HG03565 (cell line): ENCODE data around the gene TMEM198.
A peak's percentile ranks its signal among the peaks of the same experiment; 100 is the strongest.

Experiments used
- ATAC-seq: cut with Tn5 transposase; IDR thresholded peaks from one replicate; pipeline ENCODE4 v1.9.1; 2021; ENCODE audit warnings: mild to moderate bottlenecking, moderate library complexity; ENCODE audit not compliant: unreplicated experiment

Gene TMEM198, protein sequence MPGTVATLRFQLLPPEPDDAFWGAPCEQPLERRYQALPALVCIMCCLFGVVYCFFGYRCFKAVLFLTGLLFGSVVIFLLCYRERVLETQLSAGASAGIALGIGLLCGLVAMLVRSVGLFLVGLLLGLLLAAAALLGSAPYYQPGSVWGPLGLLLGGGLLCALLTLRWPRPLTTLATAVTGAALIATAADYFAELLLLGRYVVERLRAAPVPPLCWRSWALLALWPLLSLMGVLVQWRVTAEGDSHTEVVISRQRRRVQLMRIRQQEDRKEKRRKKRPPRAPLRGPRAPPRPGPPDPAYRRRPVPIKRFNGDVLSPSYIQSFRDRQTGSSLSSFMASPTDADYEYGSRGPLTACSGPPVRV

DNA sequence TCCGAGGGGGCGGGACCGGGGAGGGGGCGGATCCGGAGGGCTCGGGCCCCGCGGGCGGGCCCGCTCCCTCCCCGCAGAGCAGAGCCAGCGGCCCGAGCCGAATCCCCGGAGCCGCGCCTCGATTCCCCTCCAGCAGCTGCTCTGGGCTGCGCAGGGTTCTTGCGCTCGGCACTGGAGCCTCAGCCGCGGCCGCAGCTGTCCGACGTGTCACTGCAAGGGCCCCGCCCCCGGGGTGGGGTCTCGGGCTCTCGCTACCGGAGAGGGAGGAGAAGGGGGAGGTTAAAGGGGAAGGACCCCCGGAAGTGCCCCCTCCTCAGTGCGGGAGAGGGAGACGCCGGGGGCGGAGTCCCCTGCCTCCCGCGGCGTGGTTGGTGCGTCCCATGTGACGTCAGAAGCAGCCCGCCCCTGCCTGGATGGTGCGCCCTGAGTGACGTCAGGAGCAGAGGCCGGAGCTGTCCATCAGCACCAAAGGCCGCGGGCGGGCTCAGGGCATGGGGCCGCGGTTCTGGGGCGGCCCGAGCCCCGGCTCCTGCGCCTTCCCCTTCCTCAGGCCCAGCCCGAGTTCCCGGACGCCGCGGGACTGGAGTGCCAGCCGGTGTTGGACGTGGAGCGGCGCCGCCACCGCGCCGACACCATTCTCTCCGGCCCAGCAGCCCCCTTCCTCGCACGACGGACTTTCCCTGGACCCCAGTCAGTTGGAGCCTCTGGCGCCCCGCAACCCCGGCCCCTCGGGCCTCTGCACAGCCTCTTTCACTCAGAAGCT lies at the start of gene TMEM198, which contains the start of gene CHPF:
TSS of gene TMEM198 (plus strand) at position 433 of the 763 bp plus-strand sequence. CDS start 700 bp downstream, outside the sequence.
TSS of gene CHPF (minus strand) at position 214 of the 763 bp plus-strand sequence. CDS start 271 bp downstream, outside the sequence.
- ATAC-seq, result peak; percentile 63

DNA sequence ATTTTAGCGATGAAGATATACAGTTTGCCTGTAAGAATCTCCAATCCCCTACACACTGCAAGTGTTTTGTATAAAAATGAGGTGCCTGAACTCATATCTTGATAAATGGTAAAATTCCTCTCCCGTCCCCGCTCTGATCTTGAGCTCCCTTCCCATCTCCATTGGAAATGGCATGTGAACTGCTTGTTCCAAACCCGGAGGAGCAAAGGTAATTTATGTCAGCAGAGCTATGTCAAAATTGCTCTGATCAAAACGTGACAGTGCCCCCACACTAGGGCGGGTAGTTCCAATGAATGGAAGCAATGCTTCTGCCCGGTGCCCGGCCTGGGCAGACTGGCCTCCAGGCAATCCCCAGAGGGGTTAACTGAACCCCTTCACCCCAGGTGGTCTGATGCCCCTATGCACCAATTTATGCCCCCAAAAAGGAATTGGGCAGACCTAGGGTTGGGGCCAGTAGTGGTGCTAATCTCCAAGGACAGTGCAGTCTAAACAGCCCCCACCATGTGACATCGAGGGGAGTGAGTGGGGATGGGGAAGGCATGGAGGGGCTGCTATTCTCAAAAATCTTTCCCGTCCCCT lies 48.8 kb upstream of the TMEM198 start:
- ATAC-seq, result no peak

DNA sequence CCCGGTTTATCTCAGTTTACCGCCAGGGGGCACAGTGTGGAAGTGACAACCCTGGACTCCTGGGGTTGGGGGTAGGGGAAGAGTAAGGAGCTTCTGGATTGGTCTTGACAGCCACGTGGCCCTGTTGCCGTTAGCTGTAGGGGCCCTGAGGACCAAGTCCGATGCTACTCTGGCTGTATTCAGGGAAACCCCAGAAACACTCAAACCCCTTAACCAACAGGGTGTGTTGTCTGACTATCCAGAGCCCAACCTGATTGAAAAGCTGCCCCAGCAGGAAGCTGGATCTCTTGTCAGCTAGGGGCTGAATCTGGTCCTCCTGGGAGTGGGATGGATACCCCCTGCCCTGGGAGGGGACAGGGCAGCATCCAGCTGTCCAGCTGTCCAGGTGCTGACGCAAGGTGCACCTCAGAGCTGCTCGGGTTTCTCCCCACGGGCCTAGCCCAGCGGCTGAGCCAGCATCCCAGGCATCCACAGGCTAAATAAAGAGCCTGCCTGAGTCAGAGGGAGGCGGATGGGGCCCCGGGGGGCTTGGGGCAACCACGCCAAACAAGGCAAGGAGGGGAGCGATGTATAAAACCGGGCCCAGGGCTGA lies 48.2 kb upstream of the TMEM198 start:
- ATAC-seq, result no peak

DNA sequence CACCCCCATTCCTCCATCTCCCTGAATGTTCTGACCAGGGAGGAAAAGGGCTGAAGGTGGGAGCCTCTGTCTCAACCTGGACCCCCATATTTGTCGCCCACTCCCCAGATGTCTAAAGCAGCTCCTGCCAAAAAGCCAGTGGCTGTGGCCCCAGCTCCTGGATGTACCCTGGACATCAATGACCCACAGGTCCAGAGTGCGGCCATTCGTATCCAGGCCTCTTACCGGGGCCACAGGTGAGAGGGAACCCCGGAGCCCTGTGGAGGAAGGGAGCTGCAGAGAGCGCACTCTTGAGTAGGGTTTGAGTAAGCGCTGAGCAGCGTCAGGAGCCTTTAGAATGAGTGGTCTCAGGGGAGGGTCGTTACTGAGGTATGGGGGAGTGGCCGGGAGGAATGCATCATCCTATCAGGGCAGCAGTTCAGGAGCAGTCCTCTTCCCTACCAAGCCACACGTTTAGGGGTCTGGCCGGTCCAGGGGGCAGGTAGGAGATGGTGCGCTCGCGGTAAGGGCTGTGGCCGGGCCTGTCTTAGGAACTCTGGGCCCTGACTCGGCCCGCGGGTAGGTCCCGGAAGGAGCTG lies 47.5 kb upstream of the TMEM198 start:
- no peak for ATAC-seq

DNA sequence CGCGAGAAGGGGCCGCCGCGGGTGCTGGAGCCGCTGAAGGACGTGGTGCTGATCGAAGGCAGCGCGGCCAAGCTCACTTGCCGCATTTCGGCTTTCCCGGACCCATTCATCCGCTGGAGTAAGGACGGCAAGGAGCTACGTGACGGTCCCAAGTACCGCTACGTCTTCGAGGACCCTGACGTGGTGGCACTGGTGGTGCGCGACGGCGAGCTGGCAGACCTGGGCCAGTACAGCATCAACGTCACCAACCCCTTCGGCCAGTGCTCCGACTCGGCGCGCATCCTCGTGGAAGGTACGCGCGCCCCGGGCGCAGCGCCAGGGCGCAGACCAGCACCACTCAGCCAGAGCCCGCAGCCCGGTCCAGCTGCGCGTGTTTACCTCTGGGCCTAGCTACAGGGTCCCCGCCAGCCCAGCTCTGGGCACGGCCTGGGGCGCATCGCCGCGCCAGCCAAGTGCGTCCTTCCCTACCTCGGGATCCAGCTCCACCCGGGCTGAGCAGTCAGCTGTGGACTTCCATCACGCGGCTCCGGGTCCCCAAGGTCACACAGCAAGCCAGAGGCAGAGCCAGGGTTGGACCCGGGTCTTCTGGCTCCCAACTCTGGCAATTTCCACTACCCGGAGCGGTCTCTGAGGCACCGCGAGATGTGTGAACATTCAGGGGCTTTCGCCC lies 46.9 kb upstream of the TMEM198 start:
- no peak for ATAC-seq

DNA sequence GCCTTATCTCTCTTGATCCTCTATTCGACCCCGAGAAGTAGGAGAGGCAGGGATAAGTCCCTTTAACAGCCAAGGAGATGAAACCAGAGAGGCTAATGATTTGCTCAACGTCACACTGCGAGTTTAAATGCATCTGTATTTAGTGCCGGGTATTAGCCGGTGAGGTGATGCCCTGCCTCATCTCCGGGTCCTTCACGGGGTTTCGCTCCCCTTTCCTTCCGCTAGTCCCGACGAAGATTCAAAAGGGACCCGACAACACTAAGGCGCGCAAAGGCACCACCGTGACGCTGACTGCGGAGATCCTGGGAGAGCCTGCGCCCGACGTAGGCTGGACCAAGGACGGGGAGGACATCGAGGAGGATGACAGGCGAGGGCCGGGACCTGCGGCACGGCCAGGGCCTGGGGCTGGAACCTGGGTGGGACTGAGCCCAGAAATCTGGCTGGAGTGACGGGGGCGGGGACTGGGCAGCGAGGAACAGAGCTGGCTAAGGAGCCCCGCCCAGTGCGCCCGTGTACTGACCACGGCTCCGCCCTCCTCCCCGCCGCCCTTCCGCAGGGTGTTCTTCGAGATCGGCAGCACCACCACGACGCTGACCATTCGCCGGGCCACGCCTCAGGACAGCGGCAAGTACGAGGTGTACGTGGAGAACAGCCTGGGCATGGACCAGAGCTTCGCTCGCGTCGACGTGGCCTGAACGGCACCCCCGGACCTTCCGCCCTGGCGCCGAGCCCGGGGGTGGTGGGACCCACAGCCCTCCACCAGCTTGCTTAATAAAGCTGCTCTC lies 46.1 kb upstream of the TMEM198 start:
- ATAC-seq, result no peak

DNA sequence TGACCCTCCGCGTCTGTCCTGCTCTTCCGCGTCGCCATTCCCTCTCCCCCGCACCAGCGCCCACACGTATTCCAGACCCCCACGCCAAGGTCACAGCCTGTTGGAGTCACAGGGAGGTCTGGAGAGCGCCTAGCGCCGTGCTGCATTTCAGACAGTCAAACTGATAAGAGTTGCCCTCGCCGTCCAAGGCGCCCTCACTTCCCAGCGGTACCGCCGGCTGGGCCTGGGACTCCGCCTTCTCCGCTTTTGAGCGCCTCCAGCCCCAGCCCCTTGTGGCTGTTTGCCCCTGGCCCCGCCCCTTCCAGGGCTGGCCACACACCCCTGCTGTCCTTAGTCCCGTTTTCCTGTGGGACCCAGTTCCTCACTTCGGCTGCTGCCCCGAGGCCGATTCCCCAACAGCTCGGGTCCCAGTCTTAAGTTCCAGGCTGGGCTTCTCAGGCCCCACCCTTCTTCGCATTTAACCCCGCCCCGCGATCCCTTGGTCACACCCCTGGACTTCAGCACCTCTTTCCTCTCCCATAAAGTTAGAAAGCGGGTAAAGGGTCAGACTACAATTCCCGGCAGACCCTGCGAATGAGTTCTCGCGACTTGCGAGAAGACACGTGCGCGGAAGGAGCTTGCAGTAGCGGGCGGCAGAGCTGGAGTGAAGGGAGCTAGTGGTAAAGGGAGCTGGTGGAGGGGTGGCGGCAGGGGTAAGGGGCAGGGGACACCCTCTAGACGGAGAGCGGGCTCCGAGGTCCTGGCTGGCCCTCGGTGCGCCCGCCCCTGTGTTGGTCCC lies 45.4 kb upstream of the TMEM198 start, which contains the start of gene GMPPA:
TSS of gene GMPPA (plus strand) at position 612 of the 778 bp plus-strand sequence. CDS start 1,085 bp downstream, outside the sequence.
- peak; percentile 96 for ATAC-seq

DNA sequence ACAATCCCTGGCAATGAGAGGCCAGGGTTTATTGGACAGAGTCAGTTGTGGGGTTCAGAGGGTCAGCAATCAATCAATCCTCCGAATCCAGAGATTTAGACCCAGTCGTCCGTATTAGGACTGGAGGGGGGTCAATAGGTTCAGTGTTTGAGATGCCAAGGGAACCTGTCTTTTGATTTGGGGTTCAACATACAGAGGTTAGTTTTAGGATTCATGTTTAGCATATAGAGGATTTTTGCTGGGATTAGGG lies 44.8 kb upstream of the TMEM198 start:
- no peak for ATAC-seq

DNA sequence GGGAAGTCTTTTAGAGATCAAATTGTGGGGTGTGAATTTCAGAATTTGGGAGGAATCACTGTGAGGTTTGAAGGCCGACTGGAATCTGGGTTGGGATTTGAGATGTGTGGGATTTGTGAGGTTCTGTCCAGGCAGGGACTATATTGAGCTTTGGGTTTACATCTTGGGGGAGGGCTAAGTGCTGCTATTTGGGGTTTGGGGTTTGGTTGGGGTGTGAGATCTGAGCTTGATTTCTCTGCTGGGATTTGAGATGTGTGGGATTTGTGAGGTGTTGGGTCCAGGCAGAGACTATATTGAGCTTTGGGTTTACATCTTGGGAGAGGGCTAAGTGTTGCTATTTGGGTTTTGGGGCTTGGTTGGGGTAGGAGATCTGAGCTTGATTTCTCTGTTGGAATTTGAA lies 44.3 kb upstream of the TMEM198 start:
- ATAC-seq, result no peak

DNA sequence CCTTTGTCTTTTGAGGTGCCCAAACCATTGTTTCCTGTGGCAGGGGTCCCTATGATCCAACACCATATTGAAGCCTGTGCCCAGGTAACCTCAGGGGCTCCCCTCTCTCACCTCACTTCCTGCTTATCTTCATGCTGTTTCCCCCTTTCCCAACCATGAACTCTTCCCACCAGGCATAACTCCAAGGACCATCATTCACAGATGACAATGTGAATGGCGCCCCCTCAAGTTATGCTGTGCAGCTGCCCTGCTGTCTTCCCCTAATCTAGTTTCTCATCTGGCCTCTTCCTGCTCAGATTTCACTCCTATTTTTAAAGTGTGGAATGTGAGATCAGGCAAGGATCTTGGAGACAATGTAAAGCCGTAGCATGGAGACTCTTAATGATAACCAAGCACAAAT lies 43.7 kb upstream of the TMEM198 start:
- no peak for ATAC-seq

DNA sequence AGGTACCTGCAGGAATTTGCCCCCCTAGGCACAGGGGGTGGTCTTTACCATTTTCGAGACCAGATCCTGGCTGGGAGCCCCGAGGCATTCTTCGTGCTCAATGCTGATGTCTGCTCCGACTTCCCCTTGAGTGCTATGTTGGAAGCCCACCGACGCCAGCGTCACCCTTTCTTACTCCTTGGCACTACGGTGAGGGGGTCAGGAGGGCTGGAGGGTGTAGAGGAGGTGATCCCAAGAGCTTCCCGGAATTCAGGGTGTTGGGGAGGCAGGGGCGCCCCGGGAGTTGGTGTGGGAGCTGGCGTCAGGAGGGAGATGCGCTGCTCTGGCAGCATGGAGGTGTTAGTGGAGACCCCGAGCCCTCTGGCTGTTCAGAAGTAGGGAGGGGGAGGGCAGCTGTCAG lies 42.0 kb upstream of the TMEM198 start:
- no peak for ATAC-seq

DNA sequence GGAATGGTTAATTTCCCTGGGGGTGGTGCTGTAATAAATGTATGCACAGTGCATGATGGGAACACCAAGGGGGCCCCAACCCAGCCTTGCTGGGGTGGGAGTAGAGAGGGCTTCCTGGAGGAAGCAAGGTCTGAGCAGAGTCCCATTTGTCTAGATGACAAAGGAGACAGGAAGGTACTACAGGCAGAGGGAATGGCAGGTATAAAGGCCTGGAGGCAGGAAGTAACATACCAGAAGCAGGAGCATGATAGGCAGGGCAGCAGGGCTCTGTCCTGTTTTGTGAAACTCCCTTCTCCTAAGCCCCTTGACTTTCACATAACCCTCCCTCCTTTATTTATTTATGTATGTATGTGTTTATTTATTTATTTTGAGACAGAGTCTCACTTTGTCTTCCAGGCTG lies 41.2 kb upstream of the TMEM198 start:
- ATAC-seq, result no peak

DNA sequence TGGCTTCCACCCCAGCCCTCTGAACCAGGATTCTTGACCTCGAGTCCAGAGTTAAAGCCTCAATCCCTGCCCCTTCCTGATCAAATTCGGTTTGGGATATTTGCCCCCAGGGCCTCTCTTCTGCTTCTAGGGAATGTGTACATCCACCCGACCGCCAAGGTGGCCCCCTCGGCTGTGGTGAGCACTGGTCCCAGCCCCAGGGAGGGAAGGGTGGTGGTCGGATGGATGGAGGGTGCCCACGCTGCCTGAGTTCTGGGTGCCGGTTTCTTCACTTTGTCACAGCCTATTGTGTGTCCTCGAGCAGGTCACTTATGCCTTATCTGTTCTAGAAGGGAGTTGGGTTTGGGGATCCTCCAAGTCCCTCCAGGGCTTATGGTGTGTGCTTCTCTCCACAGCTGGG lies 38.2 kb upstream of the TMEM198 start:
- no peak for ATAC-seq

DNA sequence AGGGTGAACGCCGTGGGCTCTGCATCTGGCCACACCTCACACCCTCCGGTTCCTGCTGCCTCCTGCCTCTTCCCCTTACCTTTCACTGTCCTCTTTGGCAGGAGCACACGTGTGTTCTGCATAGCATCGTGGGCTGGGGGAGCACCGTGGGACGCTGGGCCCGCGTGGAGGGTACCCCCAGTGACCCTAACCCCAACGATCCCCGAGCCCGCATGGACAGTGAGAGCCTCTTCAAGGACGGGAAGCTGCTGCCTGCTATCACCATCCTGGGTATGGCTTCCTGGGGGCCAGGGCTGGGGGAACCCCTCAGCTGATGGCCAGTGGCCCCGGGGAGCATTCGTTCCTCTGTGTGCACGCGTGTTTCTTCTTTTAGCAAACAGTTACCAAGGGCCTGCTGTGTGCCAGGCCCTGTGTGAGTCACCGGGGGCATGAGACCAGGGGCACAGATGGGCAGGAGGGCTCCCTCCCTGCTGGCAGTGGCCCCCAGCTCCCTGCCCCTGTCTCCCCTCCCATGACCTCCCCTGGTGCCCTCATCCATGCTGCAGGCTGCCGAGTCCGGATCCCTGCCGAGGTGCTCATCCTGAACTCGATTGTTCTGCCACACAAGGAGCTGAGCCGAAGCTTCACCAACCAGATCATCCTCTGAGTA lies 37.6 kb upstream of the TMEM198 start:
- no peak for ATAC-seq

DNA sequence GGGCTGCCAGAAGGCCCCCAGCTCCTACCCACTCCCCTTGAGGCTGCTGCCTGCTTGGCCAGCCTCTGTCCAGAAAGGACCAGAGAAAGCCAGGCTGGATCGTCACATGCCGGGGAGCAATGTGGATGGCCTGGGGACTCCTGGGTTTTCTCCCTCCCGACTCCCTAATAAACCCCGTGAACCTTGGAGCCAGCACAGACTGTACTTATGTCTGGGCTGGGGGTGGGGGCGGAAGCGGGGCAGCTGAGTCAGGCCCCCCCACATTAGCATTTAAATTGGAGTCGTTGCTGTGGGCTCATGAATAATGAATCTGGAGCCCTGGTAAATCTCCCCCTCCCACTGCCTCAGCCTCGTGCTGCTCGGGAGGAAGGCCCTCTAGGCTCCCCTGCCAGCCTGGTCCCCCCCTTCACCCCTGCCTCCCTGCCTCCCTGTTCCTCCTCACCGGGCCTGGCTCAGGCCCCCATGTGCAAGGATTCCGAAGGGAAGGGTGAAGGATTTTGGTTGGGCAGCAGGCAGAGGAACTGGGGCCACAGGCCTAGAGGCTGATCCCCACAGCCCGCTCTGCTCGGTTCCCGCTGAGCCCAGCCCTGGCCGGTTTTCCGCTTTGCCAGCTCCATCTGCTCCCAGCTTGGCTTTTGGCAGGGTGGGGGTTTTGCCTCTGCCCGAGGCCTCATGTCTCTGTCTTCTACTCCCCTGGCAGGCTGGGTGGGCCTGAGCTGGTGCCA lies 36.9 kb upstream of the TMEM198 start:
- ATAC-seq, result no peak

DNA sequence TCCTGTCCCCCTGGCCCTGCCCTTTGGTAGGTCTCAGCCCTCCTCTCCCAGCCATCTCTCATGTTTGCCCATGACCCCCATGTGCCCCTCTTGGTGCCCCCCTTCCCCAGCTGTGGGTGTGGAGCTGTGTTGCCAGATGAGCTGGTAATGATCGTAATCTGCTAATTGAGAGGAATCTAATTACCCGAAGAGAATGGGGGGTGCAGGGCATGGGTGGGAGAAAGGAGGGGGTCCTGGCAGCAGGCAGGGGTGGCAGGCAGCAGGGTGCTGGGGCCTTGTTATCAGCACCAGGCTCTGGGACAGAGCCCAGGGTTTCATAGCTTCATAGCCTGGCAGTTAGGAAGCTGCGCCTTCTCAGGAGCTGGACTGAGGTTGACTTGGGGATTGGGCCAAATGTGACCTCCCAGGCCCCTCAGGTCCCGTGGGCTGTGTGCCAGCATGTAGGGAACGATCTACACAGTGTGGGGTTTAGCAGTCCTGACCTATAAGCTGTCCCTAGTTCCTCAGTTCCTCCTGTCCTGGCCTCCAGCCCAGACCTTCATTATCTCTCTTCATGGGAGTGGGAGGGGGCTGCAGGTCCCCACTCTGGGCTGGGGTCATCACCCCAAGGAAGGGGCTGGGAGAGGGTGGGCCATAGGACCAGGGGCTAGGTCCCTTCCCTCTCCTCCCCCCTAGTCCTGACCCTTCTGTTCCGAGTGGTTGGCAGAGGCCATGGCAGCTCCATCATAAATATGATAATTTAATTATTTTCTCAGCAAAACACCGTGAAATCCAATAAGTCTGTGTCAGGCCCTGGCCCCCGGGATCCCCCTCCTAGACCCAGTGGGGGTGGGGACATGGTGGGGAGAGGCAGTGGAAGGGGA lies 36.0 kb upstream of the TMEM198 start:
- ATAC-seq, result no peak

DNA sequence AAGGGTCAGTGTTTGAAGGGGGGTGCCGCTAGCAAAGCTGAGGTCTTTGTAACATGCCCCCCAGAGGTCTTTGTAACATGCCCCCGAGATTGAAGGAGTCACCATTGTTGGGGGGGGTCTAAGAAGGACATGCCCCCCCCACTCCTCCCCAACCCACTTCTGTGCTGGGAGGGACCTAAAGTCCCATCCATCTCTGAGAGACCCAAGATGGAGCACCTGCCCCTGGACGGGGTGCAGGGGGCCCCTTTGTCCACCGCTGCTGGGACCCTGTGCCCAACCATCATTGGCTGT lies 35.4 kb upstream of the TMEM198 start:
- ATAC-seq, result no peak
